ENCODE data around the gene NUCB1. TPM values are rescaled to one million over a fixed set of nuclear protein-coding genes. Genes with fewer than 3 reads are reported as not detected.

The NUCB1 gene
- polyA plus RNA-seq (2013, experiment 1 of 2): 242 TPM
- polyA plus RNA-seq (2013, experiment 2 of 2): 241 TPM

DNA sequence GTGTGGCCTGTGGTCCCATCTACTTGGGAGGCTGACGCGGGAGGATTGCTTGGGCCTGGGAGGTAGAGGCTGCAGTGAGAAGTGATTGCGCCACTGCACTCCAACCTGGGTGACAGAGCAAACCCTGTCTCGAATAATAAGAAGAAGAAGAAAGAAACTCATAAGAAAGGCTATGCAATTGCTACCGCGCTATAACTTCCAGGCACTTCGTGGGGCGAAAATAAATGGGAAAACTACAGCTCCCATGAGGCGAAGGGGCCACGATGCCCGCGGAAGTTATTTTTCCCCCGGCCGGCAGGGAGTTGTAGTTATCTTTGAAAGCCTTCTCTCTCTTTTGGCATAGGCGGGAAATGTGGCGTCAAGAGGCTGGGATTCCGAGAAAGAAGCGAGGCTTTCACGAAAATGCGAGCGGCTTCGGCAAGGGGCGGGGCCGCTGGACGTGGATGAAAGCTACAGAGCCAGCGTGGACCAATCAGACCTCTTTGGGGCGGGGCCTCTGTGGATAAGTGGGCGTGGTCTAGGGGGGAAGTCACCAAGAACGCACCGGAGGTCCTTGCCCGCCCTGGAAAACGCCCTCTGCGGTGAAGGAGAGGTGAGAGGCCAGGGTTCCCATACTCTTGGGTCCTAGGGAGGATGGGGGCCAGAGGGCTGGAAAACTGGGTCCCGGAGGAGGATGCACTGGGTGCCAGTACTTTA lies at the start of gene NUCB1:
NUCB1 (plus strand) TSS at position 532 of the 696 bp plus-strand sequence. CDS start 485 bp downstream, outside the sequence.
- H3K36me3 ChIP-seq (ENCODE audit: control insufficient read depth, insufficient read depth, low read length): peaks cover 22% of the 10 kb centered on the region
- H3K9me3 ChIP-seq (ENCODE audit: control insufficient read depth, low read length): no peaks in the 10 kb centered on the region
- H3K27ac ChIP-seq (ENCODE audit: low read depth, low read length, severe bottlenecking): peak within 1 kb of the TSS; percentile 87
- H3K4me3 ChIP-seq (ENCODE audit: extremely low read depth, insufficient read depth, low read length, poor library complexity, severe bottlenecking): peak within 1 kb of the TSS; percentile 96
- H3K4me1 ChIP-seq (ENCODE audit: control insufficient read depth, insufficient read depth, low read length, poor library complexity, severe bottlenecking): peaks cover 5% of the 10 kb centered on the region
- 1 to 5% methylated on average over 25 to 29 of the region's 34 CpGs for WGBS, 2 experiments (ENCODE audit: insufficient coverage in 2 of 2)

GRCh38 chr19:48852292-48852691 lies 47.8 kb upstream of the NUCB1 start:
- H3K27ac ChIP-seq (ENCODE audit: low read depth, low read length, severe bottlenecking): no peak overlapping the region
- no peaks in the 10 kb centered on the region for H3K4me1 ChIP-seq (ENCODE audit: control insufficient read depth, insufficient read depth, low read length, poor library complexity, severe bottlenecking)
- WGBS, 2 experiments (ENCODE audit: insufficient coverage in 2 of 2): 89 to 100% methylated on average over 1 to 2 of the region's 4 CpGs
- no peak overlapping the region for H3K4me3 ChIP-seq (ENCODE audit: extremely low read depth, insufficient read depth, low read length, poor library complexity, severe bottlenecking)
- peaks cover 12% of the 10 kb centered on the region for H3K36me3 ChIP-seq (ENCODE audit: control insufficient read depth, insufficient read depth, low read length)
- no peaks in the 10 kb centered on the region for H3K9me3 ChIP-seq (ENCODE audit: control insufficient read depth, low read length)

DNA sequence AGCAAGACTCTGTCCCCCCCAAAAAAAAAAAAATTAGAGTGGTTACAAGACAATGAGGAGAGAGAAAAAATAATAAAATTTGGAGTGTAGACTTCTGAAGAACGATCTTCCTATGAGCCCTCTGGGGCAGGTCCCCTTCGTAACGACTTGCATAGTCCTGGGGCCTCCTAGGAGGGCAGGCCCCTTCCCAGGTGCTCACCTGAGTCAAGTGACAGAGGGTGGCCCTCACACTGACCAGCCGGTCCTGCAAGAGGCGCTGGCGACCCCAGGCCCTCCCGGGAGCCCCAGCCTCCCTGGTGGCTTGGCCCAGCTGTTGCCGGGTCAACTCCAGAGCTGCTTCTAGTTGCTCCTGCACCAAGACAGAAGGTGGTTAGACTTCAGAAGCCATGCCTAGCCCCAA lies 46.6 kb upstream of the NUCB1 start:
- Histone ChIP-seq H3K9me3 (ENCODE audit: control insufficient read depth, low read length) (no peaks in the 10 kb centered on the region), H3K36me3 (ENCODE audit: control insufficient read depth, insufficient read depth, low read length) (peaks cover 6% of the 10 kb centered on the region), H3K4me3 (ENCODE audit: extremely low read depth, insufficient read depth, low read length, poor library complexity, severe bottlenecking) (no peak overlapping the region), H3K27ac (ENCODE audit: low read depth, low read length, severe bottlenecking) (no peak overlapping the region), H3K4me1 (ENCODE audit: control insufficient read depth, insufficient read depth, low read length, poor library complexity, severe bottlenecking) (no peaks in the 10 kb centered on the region)
- 91 to 95% methylated on average over 8 of the region's 8 CpGs for WGBS, 2 experiments (ENCODE audit: insufficient coverage in 2 of 2)

DNA sequence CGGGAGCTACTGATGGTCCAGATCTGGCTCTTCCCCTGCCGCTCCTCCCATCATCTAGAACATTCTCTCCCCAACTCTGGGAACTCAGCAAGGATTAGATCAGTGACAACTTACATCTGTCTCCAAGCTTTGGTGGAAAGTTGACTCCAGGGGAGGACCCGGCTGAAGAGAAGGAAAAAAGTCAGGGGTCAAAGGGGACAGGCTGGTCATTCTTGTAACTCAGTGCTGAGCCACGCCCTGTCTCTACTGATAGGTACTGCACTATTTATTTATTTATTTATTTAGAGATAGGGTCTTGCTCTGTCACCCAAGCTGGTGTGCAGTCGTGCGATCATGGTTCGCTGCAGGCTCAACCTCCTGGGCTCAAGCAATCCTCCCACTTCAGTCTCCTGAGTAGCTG lies 46.0 kb upstream of the NUCB1 start:
- Histone ChIP-seq H3K4me1 (ENCODE audit: control insufficient read depth, insufficient read depth, low read length, poor library complexity, severe bottlenecking) (no peaks in the 10 kb centered on the region), H3K4me3 (ENCODE audit: extremely low read depth, insufficient read depth, low read length, poor library complexity, severe bottlenecking) (no peak overlapping the region), H3K36me3 (ENCODE audit: control insufficient read depth, insufficient read depth, low read length) (peaks cover 6% of the 10 kb centered on the region), H3K9me3 (ENCODE audit: control insufficient read depth, low read length) (no peaks in the 10 kb centered on the region), H3K27ac (ENCODE audit: low read depth, low read length, severe bottlenecking) (no peak overlapping the region)
- WGBS, 2 experiments (ENCODE audit: insufficient coverage in 2 of 2): 100% methylated on average over 3 to 6 of the region's 7 CpGs

DNA sequence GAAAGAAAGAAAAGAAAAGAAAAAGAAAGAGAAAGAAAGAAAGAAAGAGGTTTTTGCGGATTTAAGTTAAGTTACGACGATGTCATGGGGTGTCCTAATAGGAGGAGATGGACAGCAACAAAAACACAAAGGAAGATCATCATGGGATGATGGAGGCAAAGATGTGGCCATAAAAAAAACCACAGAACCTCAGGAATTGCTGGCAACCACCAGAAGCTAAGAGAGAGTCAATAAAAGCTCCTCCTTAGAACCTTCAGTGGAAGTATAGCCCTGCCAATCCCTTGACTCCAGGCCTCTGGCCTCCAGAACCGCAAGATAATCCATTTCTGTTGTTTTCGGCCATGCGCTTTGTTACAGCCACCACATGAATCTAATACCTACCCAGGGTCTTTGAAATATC lies 43.2 kb upstream of the NUCB1 start:
- H3K4me3 ChIP-seq (ENCODE audit: extremely low read depth, insufficient read depth, low read length, poor library complexity, severe bottlenecking): no peak overlapping the region
- peaks cover 8% of the 10 kb centered on the region for H3K36me3 ChIP-seq (ENCODE audit: control insufficient read depth, insufficient read depth, low read length)
- no peaks in the 10 kb centered on the region for H3K9me3 ChIP-seq (ENCODE audit: control insufficient read depth, low read length)
- no peaks in the 10 kb centered on the region for H3K4me1 ChIP-seq (ENCODE audit: control insufficient read depth, insufficient read depth, low read length, poor library complexity, severe bottlenecking)
- H3K27ac ChIP-seq (ENCODE audit: low read depth, low read length, severe bottlenecking): no peak overlapping the region
- WGBS, 2 experiments (ENCODE audit: insufficient coverage in 2 of 2): 93 to 94% methylated on average over 3 of the region's 6 CpGs

- Histone ChIP-seq H3K9me3 (ENCODE audit: control insufficient read depth, low read length) (no peaks in the 10 kb centered on the region), H3K4me3 (ENCODE audit: extremely low read depth, insufficient read depth, low read length, poor library complexity, severe bottlenecking) (no peak overlapping the region), H3K36me3 (ENCODE audit: control insufficient read depth, insufficient read depth, low read length) (peaks cover 2% of the 10 kb centered on the region), H3K4me1 (ENCODE audit: control insufficient read depth, insufficient read depth, low read length, poor library complexity, severe bottlenecking) (no peaks in the 10 kb centered on the region), H3K27ac (ENCODE audit: low read depth, low read length, severe bottlenecking) (no peak overlapping the region)
- WGBS, 2 experiments (ENCODE audit: insufficient coverage in 2 of 2): 90 to 93% methylated on average over 19 to 29 of the region's 34 CpGs
Measured at GRCh38 chr19:48858984-48859710, 41.0 kb upstream of the NUCB1 start.

GRCh38 chr19:48859711-48860572 lies 40.2 kb upstream of the NUCB1 start:
- Histone ChIP-seq H3K36me3 (ENCODE audit: control insufficient read depth, insufficient read depth, low read length) (peaks cover 2% of the 10 kb centered on the region), H3K27ac (ENCODE audit: low read depth, low read length, severe bottlenecking) (no peak overlapping the region), H3K4me1 (ENCODE audit: control insufficient read depth, insufficient read depth, low read length, poor library complexity, severe bottlenecking) (no peaks in the 10 kb centered on the region), H3K9me3 (ENCODE audit: control insufficient read depth, low read length) (no peaks in the 10 kb centered on the region), H3K4me3 (ENCODE audit: extremely low read depth, insufficient read depth, low read length, poor library complexity, severe bottlenecking) (no peak overlapping the region)
- WGBS, 2 experiments (ENCODE audit: insufficient coverage in 2 of 2): 92 to 94% methylated on average over 27 to 30 of the region's 30 CpGs

DNA sequence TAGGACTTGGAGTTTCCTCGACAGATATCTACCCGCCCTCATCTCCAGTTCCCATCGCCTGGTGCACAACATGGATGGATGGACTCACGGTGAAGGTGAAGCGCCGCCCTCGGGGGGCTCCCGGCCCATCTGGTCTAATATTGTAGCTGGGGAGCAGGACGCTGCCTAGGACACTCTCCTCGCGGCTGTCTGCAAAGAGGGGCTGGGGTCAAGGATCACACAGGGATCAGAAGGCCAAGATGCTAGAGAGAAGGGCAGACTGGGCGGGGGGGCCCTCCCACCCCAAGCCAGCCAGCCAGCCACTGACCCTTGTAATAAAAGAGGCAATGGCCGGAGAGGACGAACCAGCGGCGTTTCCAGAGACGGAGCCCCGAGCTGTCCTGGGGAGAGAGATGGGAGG lies 38.8 kb upstream of the NUCB1 start:
- Histone ChIP-seq H3K36me3 (ENCODE audit: control insufficient read depth, insufficient read depth, low read length) (peaks cover 2% of the 10 kb centered on the region), H3K9me3 (ENCODE audit: control insufficient read depth, low read length) (no peaks in the 10 kb centered on the region), H3K27ac (ENCODE audit: low read depth, low read length, severe bottlenecking) (no peak overlapping the region), H3K4me1 (ENCODE audit: control insufficient read depth, insufficient read depth, low read length, poor library complexity, severe bottlenecking) (no peaks in the 10 kb centered on the region), H3K4me3 (ENCODE audit: extremely low read depth, insufficient read depth, low read length, poor library complexity, severe bottlenecking) (no peak overlapping the region)
- 92 to 93% methylated on average over 16 to 17 of the region's 18 CpGs for WGBS, 2 experiments (ENCODE audit: insufficient coverage in 2 of 2)

DNA sequence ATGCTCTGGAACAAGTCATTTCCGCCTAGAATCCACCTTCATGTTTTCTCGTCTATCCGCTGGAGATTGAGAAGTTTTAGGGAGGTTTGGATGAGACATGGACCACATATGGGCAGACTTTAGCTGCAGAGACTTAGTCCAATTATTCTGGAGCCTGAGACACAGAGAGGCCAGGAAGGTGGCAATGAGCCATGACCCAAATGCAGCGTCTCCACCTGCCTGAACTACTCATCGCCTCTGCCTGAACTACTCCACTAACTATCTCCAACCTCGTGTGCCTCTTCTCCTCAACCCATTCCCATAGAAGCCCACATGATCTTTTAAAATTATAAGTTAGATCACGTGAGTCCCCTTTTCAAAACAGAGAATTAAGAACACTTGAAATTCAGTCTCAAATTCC lies 37.3 kb upstream of the NUCB1 start:
- no peak overlapping the region for H3K4me3 ChIP-seq (ENCODE audit: extremely low read depth, insufficient read depth, low read length, poor library complexity, severe bottlenecking)
- H3K36me3 ChIP-seq (ENCODE audit: control insufficient read depth, insufficient read depth, low read length): peaks cover 2% of the 10 kb centered on the region
- H3K9me3 ChIP-seq (ENCODE audit: control insufficient read depth, low read length): no peaks in the 10 kb centered on the region
- peaks cover 5% of the 10 kb centered on the region for H3K4me1 ChIP-seq (ENCODE audit: control insufficient read depth, insufficient read depth, low read length, poor library complexity, severe bottlenecking)
- 93 to 95% methylated on average over 5 to 6 of the region's 7 CpGs for WGBS, 2 experiments (ENCODE audit: insufficient coverage in 2 of 2)
- H3K27ac ChIP-seq (ENCODE audit: low read depth, low read length, severe bottlenecking): no peak overlapping the region

DNA sequence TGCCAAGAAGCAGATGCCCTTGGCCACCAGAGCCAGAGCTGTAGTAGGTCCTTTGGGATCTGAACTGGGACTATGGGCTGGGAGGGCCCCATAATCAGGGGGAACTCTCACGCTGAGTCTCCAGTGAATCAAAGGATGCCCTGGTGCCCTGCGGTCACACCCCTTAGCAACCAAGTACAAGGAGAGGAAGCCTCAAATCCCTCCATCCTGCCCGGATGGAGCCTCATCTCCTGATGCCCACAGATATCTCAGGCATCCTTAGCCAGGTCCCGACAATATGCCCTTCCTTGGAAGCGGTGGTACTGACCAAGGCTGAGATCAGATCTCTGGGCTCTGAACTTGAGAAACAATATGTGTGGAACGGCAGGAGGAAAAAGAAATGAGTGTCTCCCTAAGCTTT lies 33.4 kb upstream of the NUCB1 start:
- Histone ChIP-seq H3K36me3 (ENCODE audit: control insufficient read depth, insufficient read depth, low read length) (no peaks in the 10 kb centered on the region), H3K4me3 (ENCODE audit: extremely low read depth, insufficient read depth, low read length, poor library complexity, severe bottlenecking) (no peak overlapping the region), H3K27ac (ENCODE audit: low read depth, low read length, severe bottlenecking) (peak overlapping the region; percentile 29), H3K9me3 (ENCODE audit: control insufficient read depth, low read length) (no peaks in the 10 kb centered on the region), H3K4me1 (ENCODE audit: control insufficient read depth, insufficient read depth, low read length, poor library complexity, severe bottlenecking) (peaks cover 12% of the 10 kb centered on the region)
- 89 to 92% methylated on average over 6 of the region's 6 CpGs for WGBS, 2 experiments (ENCODE audit: insufficient coverage in 2 of 2)
